ENCODE data around the gene MAN2C1.
"Not testable (repeated sequence)": the region's sequence is repeated elsewhere in the genome, so short reads cannot be mapped to it uniquely, and the experiment has no call there.

Gene MAN2C1

GRCh38 chr15:75325922-75326321, 42.5 kb downstream of the MAN2C1 start:
- Histone ChIP-seq H3K27ac (ENCODE audit: extremely low read depth, low read depth, low read length) (no peak overlapping the region), H3K9me3 (ENCODE audit: control insufficient read depth, insufficient read depth, low read depth, low read length) (no peaks in the 10 kb centered on the region), H3K4me1 (ENCODE audit: control insufficient read depth, insufficient read depth, low read length) (no peaks in the 10 kb centered on the region), H3K4me3 (ENCODE audit: low read depth, low read length) (no peak overlapping the region), H3K36me3 (ENCODE audit: control insufficient read depth in 2 of 2, insufficient read depth in 1 of 2, low read length in 2 of 2) (no peaks in the 10 kb centered on the region)
- ChIA-PET CTCF (interaction anchor here (1.1 kb wide), 1 partner anchor 9 kb away, joined by 3 read pairs; no protein-coding TSS in a partner anchor), POLR2A (no interaction called here)
- no peak for TF ChIP-seq SP7 (tag by site-specific recombination; IDR thresholded peaks at IDR 0.05)
- TF ChIP-seq ZBTB21 (tag by site-specific recombination; IDR thresholded peaks at IDR 0.05) = no peak
- no peak for TF ChIP-seq ZNF677 (tag by site-specific recombination; IDR thresholded peaks at IDR 0.05)
- no peak for TF ChIP-seq ZNF23 (tag by site-specific recombination; IDR thresholded peaks at IDR 0.05; ENCODE audit: borderline replicate concordance)
- no peak for TF ChIP-seq ZBTB44 (tag by site-specific recombination; IDR thresholded peaks at IDR 0.05)
- TF ChIP-seq ZNF169 (tag by site-specific recombination; IDR thresholded peaks at IDR 0.05) = no peak
- TF ChIP-seq KLF9 (tag by site-specific recombination; IDR thresholded peaks at IDR 0.05; ENCODE audit: low read depth) = no peak
- no peak for TF ChIP-seq KLF17 (tag by site-specific recombination; IDR thresholded peaks at IDR 0.05)
- no peak for TF ChIP-seq ZNF223 (tag by site-specific recombination; IDR thresholded peaks at IDR 0.05)
- no peak for TF ChIP-seq ZNF239 (tag by site-specific recombination; IDR thresholded peaks at IDR 0.05)
- no peak for TF ChIP-seq ZNF248 (tag by site-specific recombination; IDR thresholded peaks at IDR 0.05)
- no peak for TF ChIP-seq GFI1B (tag by site-specific recombination; IDR thresholded peaks at IDR 0.05)
- no peak for TF ChIP-seq ZNF747 (tag by site-specific recombination; IDR thresholded peaks at IDR 0.05)
- TF ChIP-seq ZNF24 (tag by site-specific recombination; IDR thresholded peaks at IDR 0.05) = no peak
- no peak for TF ChIP-seq REPIN1 (tag by site-specific recombination; IDR thresholded peaks at IDR 0.05; ENCODE audit: low read depth)
- TF ChIP-seq ZNF302 (tag by site-specific recombination; IDR thresholded peaks at IDR 0.05; ENCODE audit: low read depth) = no peak
- TF ChIP-seq PATZ1 (tag by site-specific recombination; IDR thresholded peaks at IDR 0.05) = no peak

- H3K9me3 ChIP-seq (ENCODE audit: control insufficient read depth, insufficient read depth, low read depth, low read length) = no peaks in the 10 kb centered on the region
- no peaks in the 10 kb centered on the region for H3K36me3 ChIP-seq (ENCODE audit: control insufficient read depth in 2 of 2, insufficient read depth in 1 of 2, low read length in 2 of 2)
- ChIA-PET CTCF (interaction anchor here (0.7 to 2.1 kb wide), 4 partner anchors 13 to 926 kb away, joined by 3 to 6 read pairs (median 4); partner anchors contain the start of gene PPCDC), POLR2A (interaction anchor here (1.0 kb wide), 1 partner anchor 46 kb away, joined by 3 read pairs; no protein-coding TSS in a partner anchor)
- no peak overlapping the region for H3K4me3 ChIP-seq (ENCODE audit: low read depth, low read length)
- no peak overlapping the region for H3K27ac ChIP-seq (ENCODE audit: extremely low read depth, low read depth, low read length)
- no peaks in the 10 kb centered on the region for H3K4me1 ChIP-seq (ENCODE audit: control insufficient read depth, insufficient read depth, low read length)
- no peak for TF ChIP-seq IKZF3 (tag by site-specific recombination; IDR thresholded peaks at IDR 0.05)
- 0 out of 2 replicates have a peak, but pooled peaks have one; percentile 48 for TF ChIP-seq ZNF473 (tag by site-specific recombination; IDR thresholded peaks at IDR 0.05)
- 0 out of 2 replicates have a peak, but pooled peaks have one; percentile 43 for TF ChIP-seq ZNF311 (tag by site-specific recombination; IDR thresholded peaks at IDR 0.05; ENCODE audit: borderline replicate concordance)
- no peak for TF ChIP-seq ZNF157 (tag by site-specific recombination; IDR thresholded peaks at IDR 0.05)
- peak; percentile 100 for TF ChIP-seq ZNF513 (tag by site-specific recombination; IDR thresholded peaks at IDR 0.05)
- 0 out of 2 replicates have a peak, but pooled peaks have one; percentile 41 for TF ChIP-seq ZNF148 (tag by site-specific recombination; IDR thresholded peaks at IDR 0.05; ENCODE audit: borderline replicate concordance)
Measured at GRCh38 chr15:75321711-75322110, 46.7 kb downstream of the MAN2C1 start.

GRCh38 chr15:75319231-75319897, 49.0 kb downstream of the MAN2C1 start:
- POLR2A ChIA-PET; H3K9me3 ChIP-seq (ENCODE audit: control insufficient read depth, insufficient read depth, low read depth, low read length); H3K27ac ChIP-seq (ENCODE audit: extremely low read depth, low read depth, low read length); H3K4me1 ChIP-seq (ENCODE audit: control insufficient read depth, insufficient read depth, low read length); H3K4me3 ChIP-seq (ENCODE audit: low read depth, low read length); H3K36me3 ChIP-seq (ENCODE audit: control insufficient read depth in 2 of 2, insufficient read depth in 1 of 2, low read length in 2 of 2): not testable (repeated sequence)
- CTCF ChIA-PET = interaction anchor here (1.3 kb wide), 1 partner anchor 11 kb away, joined by 4 read pairs; no protein-coding TSS in a partner anchor
